ENCODE data around the gene PCK2.
A peak's percentile ranks its signal among the peaks of the same experiment; 100 is the strongest.
"Not testable (repeated sequence)": the region's sequence is repeated elsewhere in the genome, so short reads cannot be mapped to it uniquely, and the experiment has no call there.

The PCK2 gene

GRCh38 chr14:24093901-24094840, at the start of gene PCK2:
TSS of gene PCK2 (plus strand) at chr14:24094311. CDS start at chr14:24094406, 95 bp downstream.
- peak; percentile 82 to 90 for DNase-seq

- DNase-seq: not testable (repeated sequence)
These were observed 45.1 kb upstream of the PCK2 start for GRCh38 chr14:24049002-24049401.

- DNase-seq: not testable (repeated sequence)
These were observed 43.4 kb upstream of the PCK2 start for GRCh38 chr14:24050753-24051152.

GRCh38 chr14:24051176-24051788, 42.8 kb upstream of the PCK2 start:
- no peak for DNase-seq

GRCh38 chr14:24051789-24052655, 42.1 kb upstream of the PCK2 start, which contains the start of gene CARMIL3:
TSS of gene CARMIL3 (plus strand) at chr14:24052009. CDS start at chr14:24052154, 145 bp downstream.
- DNase-seq: peak; percentile 50 to 62

GRCh38 chr14:24052656-24053547, 41.2 kb upstream of the PCK2 start:
- peak; percentile 48 to 77 for DNase-seq

- DNase-seq: no peak
These were observed 40.4 kb upstream of the PCK2 start for GRCh38 chr14:24053548-24054323.

- DNase-seq: no peak
These were observed 39.8 kb upstream of the PCK2 start for GRCh38 chr14:24054324-24054641.

- no peak for DNase-seq
These were observed 39.5 kb upstream of the PCK2 start for GRCh38 chr14:24054646-24055045.

- no peak for DNase-seq
These were observed 37.9 kb upstream of the PCK2 start for GRCh38 chr14:24055971-24056799.

GRCh38 chr14:24056800-24057184, 37.3 kb upstream of the PCK2 start:
- no peak for DNase-seq

GRCh38 chr14:24057271-24057670, 36.8 kb upstream of the PCK2 start:
- no peak for DNase-seq

- DNase-seq: no peak
These were observed 36.2 kb upstream of the PCK2 start for GRCh38 chr14:24057867-24058259.

- DNase-seq: no peak
These were observed 35.7 kb upstream of the PCK2 start for GRCh38 chr14:24058260-24058950.

GRCh38 chr14:24058951-24059475, 35.1 kb upstream of the PCK2 start:
- DNase-seq: no peak

- no peak for DNase-seq
These were observed 34.2 kb upstream of the PCK2 start for GRCh38 chr14:24059841-24060388.

GRCh38 chr14:24060443-24060842, 33.7 kb upstream of the PCK2 start:
- no peak for DNase-seq

GRCh38 chr14:24060984-24061913, 32.9 kb upstream of the PCK2 start:
- no peak for DNase-seq
